HepG2 (cell line): ENCODE data around the gene IRF7. TPM values are rescaled to one million over a fixed set of nuclear protein-coding genes. Genes with fewer than 3 reads are reported as not detected.

ENCODE experiments used
- ATAC-seq: fragments of 200-7000 bp; cut with Tn5 transposase; 3 replicates; pipeline ENCODE4 v1.9.1; 2020; ENCODE audit warnings: mild to moderate bottlenecking, moderate library complexity
- BruUV-seq: library from RNA; stranded (reverse); fragments of 400-500 nt; replicated peaks from 2 replicates; lab custom pipeline; 2021; lab: Mats Ljungman, UMichigan
- CTCF ChIA-PET: fragments of 300-600 bp; formaldehyde crosslinking; extraction: SDS; loops from one replicate; lab custom pipeline; 2021; ENCODE audit warnings: low total read pairs, inconsistent platforms, low intra/inter-chr PET ratio; lab: Yijun Ruan, JAX
- POLR2A ChIA-PET: fragments of 350-600 bp; sonication (Branson Sonifier 250); formaldehyde crosslinking; loops from one replicate; lab custom pipeline; 2020; ENCODE audit warnings: antibody characterized with exemption, inconsistent platforms; lab: Yijun Ruan, JAX
- DNase-seq: peaks from one replicate; pipeline ENCODE4 v3.0.0-alpha.2; 2015; ENCODE audit warnings: low spot score
- FAIRE-seq: peaks from 3 replicates; lab custom pipeline; 2011; peaks lifted over from hg19 to GRCh38; lab: Jason Lieb, UNC
- H2AFZ ChIP-seq: one replicate; pipeline ENCODE4 v1.6.1; 2011; ENCODE audit warnings: low read length, inconsistent platforms
- H3K27ac ChIP-seq: fragments of 300-600 bp; 3 replicates; pipeline ENCODE4 v1.8.0; 2011; ENCODE audit warnings: mixed run types, mild to moderate bottlenecking, mixed read lengths, low read length, inconsistent platforms; ENCODE audit not compliant: insufficient read depth; ENCODE audit errors: extremely low read length
- H3K27me3 ChIP-seq, 2 experiments: fragments of 200-600 bp in 1 of 2; 2 replicates in 1 of 2; 3 replicates in 1 of 2; pipeline versions ENCODE4 v1.6.0 to v1.8.0; 2011; ENCODE audit warnings: low read length in 2 of 2, mild to moderate bottlenecking in 2 of 2, moderate library complexity in 2 of 2, inconsistent platforms in 1 of 2; ENCODE audit not compliant: insufficient read depth in 2 of 2, control insufficient read depth in 1 of 2
- H3K36me3 ChIP-seq, 2 experiments: fragments of 200-600 bp in 1 of 2; replicated peaks in 1 of 2; 2 replicates in 1 of 2; 3 replicates in 1 of 2; pipeline versions ENCODE4 v1.5.1 to v1.8.0; 2011; ENCODE audit warnings: low read length in 2 of 2, inconsistent platforms in 1 of 2; ENCODE audit not compliant: insufficient read depth in 2 of 2, control insufficient read depth in 1 of 2
- H3K4me1 ChIP-seq: 2 replicates; pipeline ENCODE4 v1.5.1; 2012; ENCODE audit warnings: low read length, inconsistent platforms; ENCODE audit not compliant: insufficient read depth
- H3K4me2 ChIP-seq: 2 replicates; pipeline ENCODE4 v1.6.0; 2011; ENCODE audit warnings: low read depth, low read length, inconsistent platforms
- H3K4me3 ChIP-seq, 3 experiments: fragments of 200-600 bp in 1 of 3; sonication (generic), shearing (Covaris generic) in 1 of 3; replicated peaks in 1 of 3; 2 replicates each; pipeline ENCODE4 v1.5.1; 2011 to 2016; ENCODE audit warnings: low read length in 3 of 3, inconsistent platforms in 2 of 3, low read depth in 2 of 3, mild to moderate bottlenecking in 2 of 3, control low read depth in 1 of 3, mixed read lengths in 1 of 3; ENCODE audit not compliant: insufficient read depth in 1 of 3
- H3K79me2 ChIP-seq: one replicate; pipeline ENCODE4 v1.6.1; 2011; ENCODE audit warnings: low read length, inconsistent platforms; ENCODE audit not compliant: insufficient read depth
- H3K9ac ChIP-seq: 2 replicates; pipeline ENCODE4 v1.6.0; 2011; ENCODE audit warnings: mild to moderate bottlenecking, low read depth, low read length, inconsistent platforms; ENCODE audit not compliant: insufficient read depth
- H3K9me3 ChIP-seq: 2 replicates; pipeline ENCODE4 v1.5.1; 2012; ENCODE audit warnings: mild to moderate bottlenecking, low read length
- H4K20me1 ChIP-seq: 2 replicates; pipeline ENCODE4 v1.6.0; 2011; ENCODE audit warnings: inconsistent platforms, mild to moderate bottlenecking, low read length, moderate library complexity; ENCODE audit not compliant: insufficient read depth
- AGO2 ChIP-seq: fragments of 200-400 bp; formaldehyde crosslinking; optimal IDR thresholded peaks from 2 replicates; pipeline ENCODE3; 2017; ENCODE audit warnings: mild to moderate bottlenecking, low read depth, low read length, moderate library complexity
- EEA1 ChIP-seq: sonication (generic); formaldehyde crosslinking; IDR thresholded peaks from 2 replicates; pipeline ENCODE4 v1.5.1; 2020; ENCODE audit warnings: mild to moderate bottlenecking, missing genetic modification reagents, borderline replicate concordance
- HMGA1 ChIP-seq: sonication (generic); formaldehyde crosslinking; conservative IDR thresholded peaks from 2 replicates; pipeline ENCODE4 v1.4.0; 2020; ENCODE audit warnings: missing genetic modification reagents
- PHF8 ChIP-seq: sonication (generic); formaldehyde crosslinking; IDR thresholded peaks from 2 replicates; pipeline ENCODE4 v1.5.0; 2020; ENCODE audit warnings: missing genetic modification reagents
- POLR2A ChIP-seq, 2 experiments: IDR thresholded peaks; 2 replicates each; pipeline ENCODE4 v1.6.1; 2011; ENCODE audit warnings: low read depth in 2 of 2, low read length in 2 of 2, mild to moderate bottlenecking in 1 of 2, moderate library complexity in 1 of 2; ENCODE audit not compliant: insufficient read depth in 1 of 2
- SRY ChIP-seq: sonication (generic); formaldehyde crosslinking; IDR thresholded peaks from 2 replicates; pipeline ENCODE4 v1.8.0; 2022; ENCODE audit warnings: mild to moderate bottlenecking, missing genetic modification reagents
- STAT5B ChIP-seq: sonication (generic); formaldehyde crosslinking; IDR thresholded peaks from 2 replicates; pipeline ENCODE4 v1.4.0; 2020; ENCODE audit warnings: missing genetic modification reagents
- STAT6 ChIP-seq: sonication (generic); formaldehyde crosslinking; IDR thresholded peaks from 2 replicates; pipeline ENCODE4 v1.4.0; 2020; ENCODE audit warnings: missing genetic modification reagents, mild to moderate bottlenecking, borderline replicate concordance
- ZNF20 ChIP-seq: sonication (generic); formaldehyde crosslinking; IDR thresholded peaks from 2 replicates; pipeline ENCODE4 v1.4.0; 2020; ENCODE audit warnings: mild to moderate bottlenecking, moderate library complexity, missing genetic modification reagents
- ZSCAN12 ChIP-seq: sonication (generic); formaldehyde crosslinking; IDR thresholded peaks from 2 replicates; pipeline ENCODE4 v1.9.0; 2021; ENCODE audit warnings: mild to moderate bottlenecking, missing genetic modification reagents
- WGBS: methylation state at CpG from one replicate; pipeline ENCODE4 v1.1.6; 2017; ENCODE audit warnings: low lambda C conversion rate; 5-methylcytosine and 5-hydroxymethylcytosine counted together
- in situ Hi-C: cut with HindIII; loops from 2 replicates; pipeline ENCODE4 v1.10.0; 2017; ENCODE audit warnings: low pct_unique_long_range_greater_than_20kb; ENCODE audit not compliant: extremely low pct_ligation_motif_present
- intact Hi-C: fragments of 100-400 bp; cut with micrococcal nuclease; formaldehyde crosslinking; loops from one replicate; pipeline ENCODE4 v1.10.0; 2022; ENCODE audit not compliant: unreplicated experiment
- polyA plus RNA-seq, 8 experiments: library from polyadenylated mRNA; depleted of rRNA in 3 of 8; stranded (reverse) in 7 of 8; unstranded in 1 of 8; fragments of >200 nt; fragmentation: Illumina TruSeq in 4 of 8; extraction: Trizol in 4 of 8; gene quantifications; 2 replicates each; pipeline versions ENCODE4 v1.2.1 to v1.2.3, GENCODE V29; 2011 to 2016; ENCODE audit warnings: low read depth in 4 of 8, missing spikeins in 1 of 8, mixed read lengths in 1 of 8; ENCODE audit not compliant: insufficient read depth in 1 of 8
- total RNA-seq, 5 experiments: library from RNA; depleted of rRNA; stranded (reverse); fragments of >200 nt; fragmentation: Illumina TruSeq; extraction: Trizol; gene quantifications; 2 replicates each; pipeline ENCODE4 v1.2.3, GENCODE V29; 2016; ENCODE audit warnings: low read depth in 1 of 5

Gene IRF7
- total and polyA plus RNA-seq, 2 of the 13 experiments (the other 11 are each of a cell fraction or from before 2014, with no cell fraction given), result not detected

DNA sequence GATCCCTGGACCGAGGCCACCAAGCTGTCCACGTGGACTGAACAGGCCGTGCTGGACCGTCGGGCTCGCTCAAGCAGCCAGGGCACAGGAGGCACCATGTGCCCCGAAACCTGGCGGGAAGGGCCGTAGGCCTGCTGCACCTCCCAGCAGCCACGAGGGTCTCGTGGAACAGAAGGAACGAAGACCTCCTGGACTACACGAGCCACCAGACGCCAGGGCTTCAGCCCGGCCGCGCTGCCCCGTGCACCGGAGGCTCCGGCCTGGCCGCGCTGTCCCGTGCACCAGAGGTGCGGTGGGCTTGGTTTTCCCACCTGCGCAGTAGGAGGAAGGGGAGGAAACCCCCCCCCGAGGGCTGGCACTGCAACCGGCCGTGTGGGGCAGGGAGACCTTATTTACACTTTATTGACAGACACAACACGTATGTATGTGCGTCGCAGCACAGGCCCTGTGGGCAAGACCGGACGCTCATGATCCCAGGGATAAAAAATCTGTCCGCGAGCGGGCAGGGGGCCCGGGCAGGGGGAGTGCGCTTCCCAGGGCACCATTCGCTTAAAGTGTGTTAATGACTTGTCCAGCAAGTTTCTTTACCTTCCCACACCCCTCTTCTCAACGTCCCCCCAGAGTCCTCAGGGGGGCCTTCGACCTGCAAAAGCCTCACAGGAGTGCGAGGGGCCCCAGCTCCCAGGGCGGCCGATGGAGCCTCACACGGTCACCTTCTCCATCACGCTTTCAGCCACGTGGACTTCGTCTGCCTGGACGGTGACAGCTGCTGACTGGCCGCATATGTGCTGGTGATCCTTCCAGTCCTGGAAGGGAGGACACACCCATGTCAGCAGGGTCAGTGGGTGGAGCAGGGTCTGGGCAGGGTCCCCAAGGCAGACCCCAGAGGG, 28.3 kb upstream of the IRF7 start:
- Histone ChIP-seq H3K4me1 (peaks cover 12% of the 10 kb centered on the region; the same call in 1 of the 2 replicates), H3K36me3 (peaks cover 4 to 10% of the 10 kb centered on the region in 2 experiments; a peak in 3 of 5 replicates), H3K79me2 (no peaks in the 10 kb centered on the region), H4K20me1 (0 out of 2 replicates have a peak, but pooled peaks cover 5% of the 10 kb centered on the region), H3K4me3 (no peak overlapping the region), H3K4me2 (no peak overlapping the region), H3K27ac (no peak overlapping the region), H3K9me3 (no peaks in the 10 kb centered on the region), H2AFZ (no peak overlapping the region), H3K9ac (no peak overlapping the region), H3K27me3 (no peaks in the 10 kb centered on the region)
- 97% methylated on average over 44 of the region's 50 CpGs for WGBS
- intact Hi-C loops (no loop called here), in situ Hi-C loops (no loop called here)
- DNase-seq, result no peak
- ATAC-seq, result no peak; the same call in 2 of the 3 replicates
- TF ChIP-seq POLR2A (IDR thresholded peaks at IDR 0.05; ENCODE audit: insufficient read depth in 1 of 2, low read depth in 2 of 2, low read length in 2 of 2) (peak in 1 of 2 experiments; percentile 22; a peak in 1 of 4 replicates), ZNF20 (CRISPR knock-in tag) (no peak), AGO2 (peak; percentile 86)
- FAIRE-seq, result no peak
- CTCF ChIA-PET, result no interaction called here
- POLR2A ChIA-PET, result interaction anchor here (0.7 kb wide), 1 partner anchor 152 kb away, joined by 3 read pairs; no protein-coding TSS in a partner anchor
- no TSS peak for BruUV-seq

- 97% methylated on average over 7 of the region's 9 CpGs for WGBS
- BruUV-seq, result no TSS peak
- Histone ChIP-seq H3K4me3 (no peak overlapping the region), H4K20me1 (0 out of 2 replicates have a peak, but pooled peaks cover 5% of the 10 kb centered on the region), H3K36me3 (peaks cover 4 to 10% of the 10 kb centered on the region in 2 experiments; a peak in 3 of 5 replicates), H3K9ac (no peak overlapping the region), H3K79me2 (no peaks in the 10 kb centered on the region), H3K9me3 (no peaks in the 10 kb centered on the region), H3K4me1 (peaks cover 12% of the 10 kb centered on the region; the same call in 1 of the 2 replicates), H3K27me3 (no peaks in the 10 kb centered on the region), H3K4me2 (no peak overlapping the region), H3K27ac (no peak overlapping the region), H2AFZ (no peak overlapping the region)
- FAIRE-seq (no peak), DNase-seq (no peak), ATAC-seq (no peak; the same call in 2 of the 3 replicates)
- CTCF ChIA-PET, result no interaction called here
- POLR2A ChIA-PET, result interaction anchor here (0.7 kb wide), 1 partner anchor 152 kb away, joined by 3 read pairs; no protein-coding TSS in a partner anchor
- intact Hi-C loops, result no loop called here
- in situ Hi-C loops, result no loop called here
- TF ChIP-seq ZSCAN12 (CRISPR knock-in tag) (no peak), PHF8 (CRISPR knock-in tag) (no peak), STAT5B (CRISPR knock-in tag) (no peak), HMGA1 (CRISPR knock-in tag) (no peak), SRY (no peak), EEA1 (CRISPR knock-in tag) (no peak), STAT6 (CRISPR knock-in tag) (no peak)
These were observed 27.6 kb upstream of the IRF7 start for GRCh38 chr11:643366-643765.
